OCI-M2 (cell line): Measurements from ENCODE around the gene MIGA1.
"Not testable (repeated sequence)": the region's sequence is repeated elsewhere in the genome, so short reads cannot be mapped to it uniquely, and the experiment has no call there.

ENCODE experiments used
- DNase-seq: peaks from one replicate; lab custom pipeline; 2025; ENCODE audit not compliant: unreplicated experiment; lab: John Stamatoyannopoulos, UW

Gene MIGA1

DNA sequence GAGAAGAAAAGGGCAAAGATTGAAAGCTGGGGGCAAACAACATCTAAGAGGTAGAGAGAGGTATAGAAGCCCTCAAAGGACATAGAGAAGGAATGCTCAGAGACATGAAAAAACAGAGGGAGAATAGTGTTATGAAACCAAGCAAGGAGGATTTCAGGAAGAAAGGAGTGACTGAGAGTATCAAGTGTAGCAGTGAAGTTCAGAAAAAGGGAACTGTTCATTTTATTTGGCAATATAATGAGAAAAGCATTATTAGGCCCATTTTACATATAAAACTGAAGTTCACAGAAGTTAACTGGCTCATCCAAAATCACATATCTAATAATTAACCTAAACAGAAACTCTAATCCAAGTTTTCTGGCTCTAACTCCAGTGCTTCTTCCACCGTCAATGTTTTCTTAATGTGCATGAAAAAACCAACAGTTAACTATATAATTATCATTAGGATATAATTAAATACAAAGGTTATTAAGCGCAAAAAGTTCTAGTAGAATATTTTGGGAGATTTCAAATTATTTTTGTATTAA lies 126.6 kb downstream of the MIGA1 start:
- DNase-seq = no peak

DNA sequence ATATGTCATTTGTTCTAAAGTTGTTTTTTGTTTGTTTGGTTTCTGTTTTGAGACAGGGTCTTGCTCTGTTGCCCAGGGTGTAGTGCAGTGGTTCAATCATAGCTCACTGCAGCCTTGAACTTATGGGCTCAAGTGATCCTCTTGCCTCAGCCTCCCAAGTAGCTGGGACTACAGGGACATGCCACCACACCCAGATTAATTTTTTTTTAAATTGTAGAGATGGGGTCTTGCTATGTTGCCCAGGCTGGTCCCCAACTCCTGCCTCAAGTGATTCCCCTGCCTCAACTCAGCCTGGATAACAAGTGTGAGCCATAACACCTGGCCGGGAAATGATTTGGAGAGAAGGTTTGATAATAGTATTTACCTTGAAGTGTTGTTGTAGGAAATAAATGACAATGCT lies 127.2 kb downstream of the MIGA1 start:
- no peak for DNase-seq

DNA sequence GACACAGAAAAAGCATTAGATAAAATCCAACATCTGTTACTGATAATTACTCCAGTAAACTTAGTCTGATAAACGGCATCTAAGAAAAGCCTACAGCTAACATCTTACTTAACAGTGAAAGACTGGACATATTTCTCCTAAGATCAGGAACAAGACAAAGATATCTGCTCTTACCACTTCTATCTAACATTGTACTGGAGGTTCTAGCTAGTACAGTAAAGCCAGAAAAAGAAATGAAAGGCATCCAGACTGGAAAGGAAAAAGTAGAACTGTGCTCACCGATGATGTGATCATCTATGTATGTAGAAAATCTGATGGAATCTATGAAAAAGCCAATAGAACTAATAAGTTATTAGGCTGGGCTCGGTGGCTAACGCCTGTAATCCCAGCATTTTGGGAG lies 130.7 kb downstream of the MIGA1 start:
- no peak for DNase-seq

- DNase-seq = not testable (repeated sequence)
Measured at GRCh38 chr1:77918918-77919317, 139.5 kb downstream of the MIGA1 start.

GRCh38 chr1:77925518-77925917 lies 146.1 kb downstream of the MIGA1 start:
- DNase-seq = no peak

DNA sequence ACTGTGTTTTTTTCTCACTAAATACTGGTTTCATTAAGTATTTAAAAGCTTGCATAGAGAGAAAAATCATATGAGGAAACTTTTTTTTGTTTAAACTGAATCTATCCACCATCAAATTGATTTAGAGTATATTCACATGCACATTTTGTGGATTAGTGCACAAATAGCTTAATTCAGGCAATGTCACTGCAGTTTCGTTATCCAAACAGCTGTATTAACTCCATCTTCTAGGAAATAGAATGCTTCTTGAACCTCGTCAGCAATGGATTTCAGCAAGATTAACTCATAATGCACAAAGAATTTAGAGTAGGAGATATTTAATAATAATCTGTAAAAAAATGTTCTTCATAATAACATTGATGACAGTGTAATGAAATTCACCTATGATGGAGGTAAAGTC lies 146.5 kb downstream of the MIGA1 start:
- DNase-seq = no peak

DNA sequence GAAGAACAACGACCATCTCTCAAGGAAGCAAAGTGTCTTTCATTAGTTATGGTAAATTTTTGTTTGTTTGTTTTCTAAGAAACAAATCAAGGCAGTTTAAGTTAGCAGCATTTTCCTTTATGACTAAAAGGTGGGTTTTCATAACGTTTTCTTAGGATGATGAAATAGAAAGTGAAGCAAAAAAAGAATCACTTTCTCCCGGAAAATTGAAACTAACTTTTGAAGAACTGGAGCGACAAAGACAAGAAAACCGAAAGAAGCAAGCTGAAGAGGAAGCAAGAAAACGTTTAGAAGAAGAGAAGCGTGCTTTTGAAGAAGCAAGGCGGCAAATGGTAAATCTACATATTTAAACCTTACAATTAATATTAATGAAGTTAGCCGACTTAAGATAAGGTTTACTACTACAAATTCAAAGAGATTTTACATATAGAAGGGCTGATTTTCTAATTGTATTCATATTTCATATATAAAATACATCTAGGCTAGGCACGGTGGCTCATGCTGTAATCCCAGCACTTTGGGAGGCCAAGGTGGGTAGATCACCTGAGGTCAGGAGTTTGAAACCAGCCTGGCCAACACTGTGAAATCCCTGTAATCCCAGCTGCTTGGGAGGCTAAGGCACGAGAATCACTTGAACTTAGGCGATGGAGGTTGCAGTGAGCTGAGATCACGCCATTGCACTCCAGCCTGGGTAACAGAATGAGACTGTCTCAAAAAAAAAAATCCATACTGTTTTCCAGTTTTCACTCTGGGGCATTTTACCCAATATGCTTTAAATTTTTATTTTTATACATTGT lies 147.3 kb downstream of the MIGA1 start:
- DNase-seq = no peak

DNA sequence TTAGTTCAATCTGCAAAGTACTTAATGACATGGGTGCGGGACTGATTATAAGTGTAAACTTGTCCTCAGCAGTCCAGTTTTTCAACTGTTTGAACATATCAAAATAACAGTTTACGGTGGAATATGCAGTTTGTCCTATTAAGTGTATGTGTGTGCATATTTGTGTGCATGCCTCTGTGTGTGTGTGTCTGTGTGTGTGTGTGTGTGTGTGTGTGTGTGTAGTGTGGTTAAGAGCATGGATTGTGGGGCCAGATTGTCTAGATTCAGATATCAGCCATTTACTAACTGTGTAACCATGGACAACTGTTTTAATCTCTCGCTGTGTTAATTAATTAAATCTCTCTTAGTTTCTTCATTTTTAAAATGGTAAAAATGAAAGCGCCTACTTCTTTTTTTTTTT lies 148.0 kb downstream of the MIGA1 start:
- DNase-seq = no peak
